ENCODE results near the gene PDE6A. TPM values are rescaled to one million over a fixed set of nuclear protein-coding genes. Genes with fewer than 3 reads are reported as not detected.

The PDE6A gene
- total RNA-seq, 4 donors from 2014 or later: 0.22 TPM; not detected in 3

GRCh38 chr5:149870232-149870631 is 74.4 kb downstream of the PDE6A start:
- H3K9me3 ChIP-seq: peaks cover 0 to 7% (median 0%) of the 10 kb centered on the region in 4 donors
- H3K27ac ChIP-seq: no peak overlapping the region
- TF ChIP-seq EP300 (IDR thresholded peaks at IDR 0.05) (no peak), POLR2A (IDR thresholded peaks at IDR 0.05) (no peak), CTCF (IDR thresholded peaks at IDR 0.05) (no peak)
- no peak for DNase-seq (ENCODE audit: low spot score in 2 of 2)
- no peaks in the 10 kb centered on the region for H3K4me1 ChIP-seq
- H3K4me3 ChIP-seq: no peak overlapping the region
- WGBS, 2 donors: 71 to 89% methylated on average over 1 of the region's 1 CpG
- H3K36me3 ChIP-seq: no peaks in the 10 kb centered on the region
- no peaks in the 10 kb centered on the region for H3K27me3 ChIP-seq

- no peaks in the 10 kb centered on the region for H3K36me3 ChIP-seq
- 78% methylated on average over 5 of the region's 5 CpGs for WGBS, 2 donors
- H3K27ac ChIP-seq: no peak overlapping the region
- H3K4me1 ChIP-seq: no peaks in the 10 kb centered on the region
- H3K27me3 ChIP-seq: no peaks in the 10 kb centered on the region
- no peak for DNase-seq (ENCODE audit: low spot score in 2 of 2)
- TF ChIP-seq CTCF (IDR thresholded peaks at IDR 0.05) (no peak), EP300 (IDR thresholded peaks at IDR 0.05) (no peak), POLR2A (IDR thresholded peaks at IDR 0.05) (no peak)
- H3K4me3 ChIP-seq: no peak overlapping the region
- peaks cover 0 to 7% (median 0%) of the 10 kb centered on the region in 4 donors for H3K9me3 ChIP-seq
Observed at GRCh38 chr5:149869411-149869821, 75.2 kb downstream of the PDE6A start.

GRCh38 chr5:149865746-149866145 is 78.8 kb downstream of the PDE6A start:
- H3K27me3 ChIP-seq: no peaks in the 10 kb centered on the region
- H3K9me3 ChIP-seq: peaks cover 0 to 7% (median 0%) of the 10 kb centered on the region in 4 donors
- H3K36me3 ChIP-seq: no peaks in the 10 kb centered on the region
- 85 to 92% methylated on average over 4 of the region's 4 CpGs for WGBS, 2 donors
- no peak for TF ChIP-seq POLR2A (IDR thresholded peaks at IDR 0.05)
- no peak for TF ChIP-seq EP300 (IDR thresholded peaks at IDR 0.05)
- TF ChIP-seq CTCF (IDR thresholded peaks at IDR 0.05): no peak
- no peak for DNase-seq (ENCODE audit: low spot score in 2 of 2)
- no peak overlapping the region for H3K4me3 ChIP-seq
- H3K27ac ChIP-seq: no peak overlapping the region
- H3K4me1 ChIP-seq: no peaks in the 10 kb centered on the region

- Histone ChIP-seq H3K4me3 (no peak overlapping the region), H3K4me1 (no peaks in the 10 kb centered on the region), H3K9me3 (peaks cover 0 to 7% (median 0%) of the 10 kb centered on the region in 4 donors), H3K27ac (no peak overlapping the region), H3K36me3 (no peaks in the 10 kb centered on the region), H3K27me3 (no peaks in the 10 kb centered on the region)
- no peak for TF ChIP-seq CTCF (IDR thresholded peaks at IDR 0.05)
- TF ChIP-seq EP300 (IDR thresholded peaks at IDR 0.05): no peak
- no peak for TF ChIP-seq POLR2A (IDR thresholded peaks at IDR 0.05)
- 85 to 88% methylated on average over 3 of the region's 3 CpGs for WGBS, 2 donors
- no peak for DNase-seq (ENCODE audit: low spot score in 2 of 2)
Observed at GRCh38 chr5:149863830-149864229, 80.8 kb downstream of the PDE6A start.

GRCh38 chr5:149863176-149863575 is 81.4 kb downstream of the PDE6A start:
- Histone ChIP-seq H3K9me3 (peaks cover 0 to 7% (median 0%) of the 10 kb centered on the region in 4 donors), H3K27ac (no peak overlapping the region), H3K36me3 (no peaks in the 10 kb centered on the region), H3K4me3 (no peak overlapping the region), H3K4me1 (peaks cover 0 to 3% (median 0%) of the 10 kb centered on the region in 4 donors), H3K27me3 (no peaks in the 10 kb centered on the region)
- 89 to 93% methylated on average over 13 of the region's 13 CpGs for WGBS, 2 donors
- TF ChIP-seq EP300 (IDR thresholded peaks at IDR 0.05): no peak
- TF ChIP-seq POLR2A (IDR thresholded peaks at IDR 0.05): no peak
- TF ChIP-seq CTCF (IDR thresholded peaks at IDR 0.05): no peak
- DNase-seq (ENCODE audit: low spot score in 2 of 2): no peak

Measured in tibial nerve (tissue), 4 donors.